ENCODE measurements around the gene SASS6. TPM values are rescaled to one million over a fixed set of nuclear protein-coding genes. Genes with fewer than 3 reads are reported as not detected.

The SASS6 gene
- total RNA-seq, 1 experiment from 2014 or later: 8.7 TPM

- TF ChIP-seq EZH2 (IDR thresholded peaks at IDR 0.05; ENCODE audit: low read depth): no peak
- TF ChIP-seq, protein P1, sequence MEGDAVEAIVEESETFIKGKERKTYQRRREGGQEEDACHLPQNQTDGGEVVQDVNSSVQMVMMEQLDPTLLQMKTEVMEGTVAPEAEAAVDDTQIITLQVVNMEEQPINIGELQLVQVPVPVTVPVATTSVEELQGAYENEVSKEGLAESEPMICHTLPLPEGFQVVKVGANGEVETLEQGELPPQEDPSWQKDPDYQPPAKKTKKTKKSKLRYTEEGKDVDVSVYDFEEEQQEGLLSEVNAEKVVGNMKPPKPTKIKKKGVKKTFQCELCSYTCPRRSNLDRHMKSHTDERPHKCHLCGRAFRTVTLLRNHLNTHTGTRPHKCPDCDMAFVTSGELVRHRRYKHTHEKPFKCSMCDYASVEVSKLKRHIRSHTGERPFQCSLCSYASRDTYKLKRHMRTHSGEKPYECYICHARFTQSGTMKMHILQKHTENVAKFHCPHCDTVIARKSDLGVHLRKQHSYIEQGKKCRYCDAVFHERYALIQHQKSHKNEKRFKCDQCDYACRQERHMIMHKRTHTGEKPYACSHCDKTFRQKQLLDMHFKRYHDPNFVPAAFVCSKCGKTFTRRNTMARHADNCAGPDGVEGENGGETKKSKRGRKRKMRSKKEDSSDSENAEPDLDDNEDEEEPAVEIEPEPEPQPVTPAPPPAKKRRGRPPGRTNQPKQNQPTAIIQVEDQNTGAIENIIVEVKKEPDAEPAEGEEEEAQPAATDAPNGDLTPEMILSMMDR (conservative IDR thresholded peaks at IDR 0.05): no peak
- CTCF ChIA-PET: no interaction called here
- Histone ChIP-seq H3K4me3 (no peak overlapping the region), H3F3A (ENCODE audit: insufficient read depth, low read depth) (0 out of 2 replicates have a peak, but pooled peaks cover under 1% of the 10 kb centered on the region), H2AFZ (no peak overlapping the region), H3K9me2 (ENCODE audit: insufficient read depth) (no peaks in the 10 kb centered on the region), H4K20me1 (ENCODE audit: insufficient read depth) (peaks cover 10% of the 10 kb centered on the region; the same call in 1 of the 2 replicates), H3K9me3 (ENCODE audit: insufficient read depth, low read depth) (no peaks in the 10 kb centered on the region), H3K79me2 (ENCODE audit: low read depth) (no peaks in the 10 kb centered on the region), H3K4me2 (no peak overlapping the region), H3K4me1 (replicated peaks; ENCODE audit: insufficient read depth) (no peaks in the 10 kb centered on the region), H3K27ac (no peak overlapping the region), H3K27me3 (ENCODE audit: insufficient read depth, low read depth) (no peaks in the 10 kb centered on the region), H3K36me3 (ENCODE audit: low read depth) (peaks cover 28% of the 10 kb centered on the region)
- no TSS peak for BruUV-seq (replicated peaks)
- intact Hi-C loops (cut with micrococcal nuclease; ENCODE audit: unreplicated experiment): no loop called here
- DNase-seq: no peak
- POLR2A ChIA-PET (ENCODE audit: unreplicated experiment): interaction anchor here (0.7 kb wide), 1 partner anchor 41 kb away, joined by 3 read pairs; no protein-coding TSS in a partner anchor
Measured at GRCh38 chr1:100065969-100066227, 66.8 kb downstream of the SASS6 start.

DNA sequence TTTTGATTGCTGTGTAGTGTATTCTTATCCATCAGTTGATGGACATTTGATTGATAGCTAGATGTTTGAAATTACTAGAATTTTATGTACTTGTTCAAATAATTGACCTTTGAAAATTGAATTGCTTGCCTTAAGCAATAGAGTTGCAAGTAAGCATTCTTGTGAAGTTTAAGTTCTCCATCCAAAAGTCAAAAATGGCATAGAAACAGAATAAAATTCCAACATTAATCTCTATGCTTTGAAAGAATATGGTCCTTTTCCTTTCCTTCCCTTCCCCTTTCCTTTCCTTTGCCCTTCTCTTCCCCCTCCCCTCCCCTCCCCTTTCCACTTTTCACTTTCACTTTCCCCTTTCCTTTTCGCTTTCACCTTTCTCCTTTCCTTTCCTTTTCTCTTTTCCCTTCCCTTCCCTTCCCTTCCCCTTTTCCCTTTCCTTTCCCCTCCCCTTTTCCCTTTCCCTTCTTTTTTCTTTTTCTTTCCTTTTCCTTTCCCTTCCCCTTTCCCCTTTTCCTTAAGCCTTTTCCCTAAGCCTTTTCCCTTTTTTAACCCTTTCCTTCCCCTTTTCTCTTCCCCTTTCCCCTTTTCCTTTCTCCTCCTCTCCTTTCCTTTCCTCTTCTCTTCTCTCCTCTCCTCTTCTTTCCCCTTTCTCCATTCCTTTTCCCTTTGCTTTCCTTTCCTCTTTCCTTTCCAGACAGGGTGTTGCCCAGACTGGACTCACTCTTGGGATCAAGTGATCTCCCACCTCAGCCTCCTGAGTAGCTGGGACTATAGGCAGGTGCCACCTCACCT, 67.4 kb downstream of the SASS6 start:
- BruUV-seq (replicated peaks): no TSS peak
- peaks cover 32% of the 10 kb centered on the region for H3K36me3 ChIP-seq (ENCODE audit: low read depth)
- H3K4me3 ChIP-seq: no peak overlapping the region
- no peak overlapping the region for H3K27ac ChIP-seq
- H4K20me1 ChIP-seq (ENCODE audit: insufficient read depth): peaks cover 5% of the 10 kb centered on the region; the same call in 1 of the 2 replicates
- ChIA-PET POLR2A (ENCODE audit: unreplicated experiment) (interaction anchor here (0.7 kb wide), 1 partner anchor 41 kb away, joined by 3 read pairs; no protein-coding TSS in a partner anchor), CTCF (no interaction called here)
- TF ChIP-seq EZH2 (IDR thresholded peaks at IDR 0.05; ENCODE audit: low read depth): no peak
- TF ChIP-seq, protein P1 (conservative IDR thresholded peaks at IDR 0.05): no peak
- H3K9me2 ChIP-seq (ENCODE audit: insufficient read depth): no peaks in the 10 kb centered on the region
- H3K27me3 ChIP-seq (ENCODE audit: insufficient read depth, low read depth): no peaks in the 10 kb centered on the region
- no peak overlapping the region for H2AFZ ChIP-seq
- intact Hi-C loops (cut with micrococcal nuclease; ENCODE audit: unreplicated experiment): no loop called here
- H3K4me2 ChIP-seq: no peak overlapping the region
- 0 out of 2 replicates have a peak, but pooled peaks cover 4% of the 10 kb centered on the region for H3F3A ChIP-seq (ENCODE audit: insufficient read depth, low read depth)
- H3K79me2 ChIP-seq (ENCODE audit: low read depth): no peaks in the 10 kb centered on the region
- no peaks in the 10 kb centered on the region for H3K9me3 ChIP-seq (ENCODE audit: insufficient read depth, low read depth)
- H3K4me1 ChIP-seq (replicated peaks; ENCODE audit: insufficient read depth): no peaks in the 10 kb centered on the region
- DNase-seq: no peak

GRCh38 chr1:100061681-100062080, 71.0 kb downstream of the SASS6 start:
- H3K27ac ChIP-seq: no peak overlapping the region
- no peak for TF ChIP-seq EZH2 (IDR thresholded peaks at IDR 0.05; ENCODE audit: low read depth)
- TF ChIP-seq, protein P1 (conservative IDR thresholded peaks at IDR 0.05): no peak
- no peak overlapping the region for H3K4me2 ChIP-seq
- H3K4me1 ChIP-seq (replicated peaks; ENCODE audit: insufficient read depth): no peaks in the 10 kb centered on the region
- H3K9me2 ChIP-seq (ENCODE audit: insufficient read depth): no peaks in the 10 kb centered on the region
- ChIA-PET POLR2A (ENCODE audit: unreplicated experiment) (interaction anchor here (0.6 kb wide), 1 partner anchor 10 kb away, joined by 5 read pairs; no protein-coding TSS in a partner anchor), CTCF (no interaction called here)
- no peak for DNase-seq
- H2AFZ ChIP-seq: no peak overlapping the region
- peaks cover 14% of the 10 kb centered on the region; the same call in 1 of the 2 replicates for H3K79me2 ChIP-seq (ENCODE audit: low read depth)
- no TSS peak for BruUV-seq (replicated peaks)
- 0 out of 2 replicates have a peak, but pooled peaks cover 4% of the 10 kb centered on the region for H3F3A ChIP-seq (ENCODE audit: insufficient read depth, low read depth)
- H3K4me3 ChIP-seq: no peak overlapping the region
- peaks cover 33% of the 10 kb centered on the region; the same call in 1 of the 2 replicates for H3K36me3 ChIP-seq (ENCODE audit: low read depth)
- H3K27me3 ChIP-seq (ENCODE audit: insufficient read depth, low read depth): no peaks in the 10 kb centered on the region
- H3K9me3 ChIP-seq (ENCODE audit: insufficient read depth, low read depth): no peaks in the 10 kb centered on the region
- intact Hi-C loops (cut with micrococcal nuclease; ENCODE audit: unreplicated experiment): no loop called here
- H4K20me1 ChIP-seq (ENCODE audit: insufficient read depth): 0 out of 2 replicates have a peak, but pooled peaks cover 7% of the 10 kb centered on the region

All from PC-9 (cell line).